Measurements from ENCODE around the gene GPER1.

- no peak for TF ChIP-seq BHLHE40 (IDR thresholded peaks at IDR 0.05; ENCODE audit: borderline replicate concordance)
- no peak for TF ChIP-seq FOXM1 (IDR thresholded peaks at IDR 0.05; ENCODE audit: borderline replicate concordance)
- TF ChIP-seq LEF1 (IDR thresholded peaks at IDR 0.05; ENCODE audit: borderline replicate concordance) = no peak
- TF ChIP-seq FOXA1 (IDR thresholded peaks at IDR 0.05) = no peak
- no peak for TF ChIP-seq NFRKB (IDR thresholded peaks at IDR 0.05)
- TF ChIP-seq CTBP1 (IDR thresholded peaks at IDR 0.05; ENCODE audit: borderline replicate concordance) = no peak
- TF ChIP-seq SP1 (IDR thresholded peaks at IDR 0.05) = no peak
- no peak for TF ChIP-seq HDGF (IDR thresholded peaks at IDR 0.05; ENCODE audit: borderline replicate concordance)
- TF ChIP-seq PKNOX1 (IDR thresholded peaks at IDR 0.05) = no peak
- no peak for TF ChIP-seq TARDBP (IDR thresholded peaks at IDR 0.05)
- TF ChIP-seq ELF4 (IDR thresholded peaks at IDR 0.05) = no peak
- no peak for TF ChIP-seq ARNT (IDR thresholded peaks at IDR 0.05)
Observed at GRCh38 chr7:1124164-1124563, 36.3 kb downstream of the GPER1 start.
